NB4 (cell line): ENCODE measurements around the gene SLC39A6.

Experiments used
- DNase-seq: peaks from one replicate; pipeline ENCODE4 v3.0.0; 2010; ENCODE audit warnings: low read depth
- H3K4me3 ChIP-seq: one replicate; pipeline ENCODE4 v1.5.1; 2011; ENCODE audit warnings: mild to moderate bottlenecking, low read depth, low read length, moderate library complexity
- CTCF ChIP-seq: IDR thresholded peaks from one replicate; pipeline ENCODE4 v1.5.1; 2012; ENCODE audit warnings: low read depth, low read length
- MAX ChIP-seq: IDR thresholded peaks from 2 replicates; pipeline ENCODE4 v1.6.1; 2011; ENCODE audit warnings: low read depth, low read length
- MYC ChIP-seq: IDR thresholded peaks from 2 replicates; pipeline ENCODE4 v1.6.1; 2011; ENCODE audit warnings: low read depth, low read length
- POLR2A ChIP-seq: IDR thresholded peaks from 2 replicates; pipeline ENCODE4 v1.6.1; 2011; ENCODE audit warnings: mild to moderate bottlenecking; ENCODE audit not compliant: insufficient read length; ENCODE audit errors: extremely low read depth

Gene SLC39A6

GRCh38 chr18:36131692-36132483, 2.7 kb upstream of the SLC39A6 start:
- peak overlapping the region; percentile 77 for H3K4me3 ChIP-seq
- no peak for TF ChIP-seq POLR2A
- TF ChIP-seq CTCF: no peak
- no peak for TF ChIP-seq MAX
- no peak for TF ChIP-seq MYC
- DNase-seq: no peak

- TF ChIP-seq CTCF (no peak), MAX (no peak), MYC (no peak), POLR2A (no peak)
- DNase-seq: no peak
- H3K4me3 ChIP-seq: peak overlapping the region; percentile 77
Observed at GRCh38 chr18:36130883-36131653, 1.9 kb upstream of the SLC39A6 start.

GRCh38 chr18:36130039-36130831, 1.1 kb upstream of the SLC39A6 start:
- peak overlapping the region; percentile 77 for H3K4me3 ChIP-seq
- no peak for TF ChIP-seq MYC
- no peak for TF ChIP-seq MAX
- no peak for TF ChIP-seq POLR2A
- no peak for TF ChIP-seq CTCF
- DNase-seq: peak; percentile 19

- DNase-seq: no peak
- no peak for TF ChIP-seq CTCF
- TF ChIP-seq MAX: no peak
- TF ChIP-seq POLR2A: no peak
- TF ChIP-seq MYC: no peak
- H3K4me3 ChIP-seq: peak overlapping the region; percentile 86
Observed at GRCh38 chr18:36128907-36129299, 237 bp downstream of the SLC39A6 start.

GRCh38 chr18:36128530-36128870, 640 bp downstream of the SLC39A6 start:
- TF ChIP-seq CTCF (no peak), MAX (no peak), MYC (no peak), POLR2A (no peak)
- H3K4me3 ChIP-seq: peak overlapping the region; percentile 86
- DNase-seq: no peak
